GM23248 (cell line): ENCODE results near the gene FARP2. TPM values are rescaled to one million over a fixed set of nuclear protein-coding genes. Genes with fewer than 3 reads are reported as not detected.

Experiments used
- DNase-seq: peaks from one replicate; pipeline ENCODE4 v3.0.0-alpha.2; 2015
- H2AFZ ChIP-seq: fragments of 200-600 bp; sonication (generic); 2 replicates; pipeline ENCODE4 v1.6.1; 2016; ENCODE audit warnings: antibody characterized with exemption
- H3F3A ChIP-seq: fragments of 200-600 bp; sonication (generic); 2 replicates; pipeline ENCODE4 v1.6.1; 2016; ENCODE audit warnings: mild to moderate bottlenecking, antibody characterized with exemption, mixed run types; ENCODE audit not compliant: insufficient read depth
- H3K27ac ChIP-seq: fragments of 200-600 bp; sonication (generic); 2 replicates; pipeline ENCODE4 v1.5.1; 2016; ENCODE audit warnings: mild to moderate bottlenecking
- H3K27me3 ChIP-seq: fragments of 200-600 bp; sonication (generic); replicated peaks from 2 replicates; pipeline ENCODE4 v1.6.1; 2016; ENCODE audit warnings: mild to moderate bottlenecking; ENCODE audit not compliant: insufficient read depth
- H3K36me3 ChIP-seq: fragments of 200-600 bp; sonication (generic); 2 replicates; pipeline ENCODE4 v1.6.1; 2016; ENCODE audit warnings: low read depth, mild to moderate bottlenecking
- H3K4me1 ChIP-seq: fragments of 200-600 bp; sonication (generic); 2 replicates; pipeline ENCODE4 v1.6.1; 2016; ENCODE audit warnings: mild to moderate bottlenecking; ENCODE audit not compliant: insufficient read depth
- H3K4me2 ChIP-seq: fragments of 200-600 bp; sonication (generic); one replicate; pipeline ENCODE4 v1.6.1; 2016; ENCODE audit warnings: mild to moderate bottlenecking; ENCODE audit not compliant: unreplicated experiment
- H3K4me3 ChIP-seq: fragments of 200-600 bp; sonication (generic); 2 replicates; pipeline ENCODE4 v1.5.1; 2016; ENCODE audit warnings: mild to moderate bottlenecking
- H3K79me2 ChIP-seq: fragments of 200-600 bp; sonication (generic); 2 replicates; pipeline ENCODE4 v1.6.1; 2016; ENCODE audit warnings: mild to moderate bottlenecking; ENCODE audit not compliant: insufficient read depth
- H3K9ac ChIP-seq: fragments of 200-600 bp; sonication (generic); 2 replicates; pipeline ENCODE4 v1.6.1; 2016; ENCODE audit warnings: mild to moderate bottlenecking
- H3K9me2 ChIP-seq: fragments of 200-600 bp; sonication (generic); 2 replicates; pipeline ENCODE4 v1.6.1; 2016; ENCODE audit warnings: mixed run types, mild to moderate bottlenecking, moderate library complexity; ENCODE audit not compliant: insufficient read depth
- H3K9me3 ChIP-seq: fragments of 200-600 bp; sonication (generic); one replicate; pipeline ENCODE4 v1.6.1; 2017; ENCODE audit warnings: low read depth
- H4K20me1 ChIP-seq: fragments of 200-600 bp; sonication (generic); 2 replicates; pipeline ENCODE4 v1.6.0; 2016; ENCODE audit not compliant: insufficient read depth
- EZH2 ChIP-seq: fragments of 200-600 bp; sonication (generic); IDR thresholded peaks from 2 replicates; pipeline ENCODE4 v1.6.1; 2018; ENCODE audit warnings: antibody characterized with exemption, mild to moderate bottlenecking; ENCODE audit not compliant: insufficient read depth, poor library complexity, severe bottlenecking
- EZH2phosphoT487 ChIP-seq: fragments of 200-600 bp; sonication (generic); IDR thresholded peaks from 2 replicates; pipeline ENCODE4 v1.6.1; 2018; ENCODE audit warnings: antibody characterized with exemption, moderate library complexity, mild to moderate bottlenecking, low read depth; ENCODE audit not compliant: insufficient read depth
- WGBS, 2 experiments: methylation state at CpG; one replicate each; pipeline ENCODE4 v1.1.6; 2015 to 2017; ENCODE audit warnings: low lambda C conversion rate in 2 of 2, low coverage in 1 of 2; ENCODE audit errors: missing lambda C conversion rate in 2 of 2; 5-methylcytosine and 5-hydroxymethylcytosine counted together
- in situ Hi-C: fragments of 300-500 bp; cut with MboI; formaldehyde crosslinking; loops from 2 replicates; pipeline ENCODE4 v1.15.0; 2020
- polyA plus RNA-seq: library from polyadenylated mRNA; unstranded; fragments of >200 nt; fragmentation: Nextera tagmentation; extraction: Ambion mirVana; gene quantifications from 2 replicates; pipeline ENCODE4 v1.2.1, GENCODE V29; 2016
- total RNA-seq: library from RNA; depleted of rRNA; stranded (reverse); fragments of >200 nt; shearing (Covaris generic); gene quantifications from 2 replicates; pipeline ENCODE4 v1.2.3, GENCODE V29; 2014

The FARP2 gene
- total and polyA plus RNA-seq, 2 experiments from 2014 or later: 30.9 to 39.0 TPM

DNA sequence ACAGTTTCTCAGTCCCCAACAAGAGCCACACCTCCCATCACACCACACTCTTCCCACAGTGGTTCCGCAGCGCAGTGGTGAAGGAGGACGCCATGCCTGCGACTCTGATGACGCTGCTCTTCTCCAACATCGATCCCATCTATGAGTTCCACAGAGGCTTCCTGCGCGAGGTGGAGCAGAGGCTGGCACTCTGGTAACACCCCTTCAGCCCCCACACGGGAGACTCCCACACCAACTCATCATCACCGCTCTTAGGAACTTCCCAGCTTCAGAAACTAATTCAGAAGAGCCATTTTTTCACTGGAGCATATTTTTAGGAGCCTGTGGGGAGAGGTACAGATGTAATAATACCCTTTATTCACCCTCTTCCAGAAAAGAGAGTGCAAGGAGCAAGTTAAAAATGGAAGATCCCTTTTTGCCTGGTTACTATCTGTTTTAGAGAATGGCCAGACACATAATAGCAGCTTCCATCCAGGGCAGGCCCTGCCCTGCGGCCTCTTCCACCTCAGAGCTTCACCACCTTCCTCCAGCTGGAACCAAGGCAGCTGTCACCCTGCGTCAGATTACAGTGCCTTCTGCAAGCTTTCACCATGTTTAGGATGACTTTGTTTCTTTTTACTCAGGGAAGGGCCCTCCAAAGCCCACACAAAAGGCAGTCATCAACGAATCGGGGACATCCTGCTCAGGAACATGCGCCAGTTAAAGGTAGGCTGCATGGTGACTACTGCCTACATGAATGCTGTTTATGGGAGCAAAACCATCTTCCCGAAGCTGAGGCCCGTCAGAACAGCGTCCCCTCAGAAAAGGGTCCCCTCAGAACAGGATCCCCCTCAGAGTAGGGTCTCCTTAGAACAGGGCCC lies 107.4 kb downstream of the FARP2 start:
- H3K27ac ChIP-seq: no peak overlapping the region
- H3K4me1 ChIP-seq: no peaks in the 10 kb centered on the region
- H3K9me2 ChIP-seq: no peaks in the 10 kb centered on the region
- no peaks in the 10 kb centered on the region for H3K9me3 ChIP-seq
- 82 to 84% methylated on average over 18 of the region's 18 CpGs for WGBS, 2 experiments
- no peaks in the 10 kb centered on the region for H3F3A ChIP-seq
- no peak overlapping the region for H2AFZ ChIP-seq
- DNase-seq: no peak
- H3K9ac ChIP-seq: no peak overlapping the region
- H3K36me3 ChIP-seq: no peaks in the 10 kb centered on the region
- H4K20me1 ChIP-seq: no peaks in the 10 kb centered on the region
- TF ChIP-seq EZH2 (no peak), EZH2phosphoT487 (no peak)
- no peak overlapping the region for H3K4me3 ChIP-seq
- H3K4me2 ChIP-seq: no peak overlapping the region
- in situ Hi-C loops: no loop called here
- no peaks in the 10 kb centered on the region for H3K27me3 ChIP-seq
- no peaks in the 10 kb centered on the region for H3K79me2 ChIP-seq

DNA sequence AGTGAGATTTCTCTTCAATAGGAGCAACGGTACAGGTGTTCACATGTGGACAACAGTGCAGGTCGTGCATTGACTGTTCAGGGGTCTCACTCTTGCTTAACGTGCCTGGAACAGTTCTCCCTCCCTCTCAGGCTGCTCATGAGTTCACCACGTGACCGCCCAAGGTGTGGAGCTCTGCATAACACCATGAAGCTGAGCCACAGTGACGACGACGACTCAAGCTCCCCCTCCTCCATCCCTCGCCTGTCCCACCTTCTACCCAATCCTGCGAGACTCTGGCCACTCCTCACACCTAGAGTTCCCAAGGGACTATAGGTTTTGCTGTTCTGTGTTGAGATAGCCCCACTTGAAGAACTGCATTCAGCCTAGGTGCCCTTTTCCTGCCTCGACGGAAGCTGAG lies 109.5 kb downstream of the FARP2 start:
- TF ChIP-seq EZH2phosphoT487: no peak
- TF ChIP-seq EZH2: no peak
- no peaks in the 10 kb centered on the region for H3F3A ChIP-seq
- H3K9ac ChIP-seq: no peak overlapping the region
- no peaks in the 10 kb centered on the region for H3K36me3 ChIP-seq
- H3K9me3 ChIP-seq: no peaks in the 10 kb centered on the region
- WGBS, 2 experiments: 53 to 59% methylated on average over 12 of the region's 12 CpGs
- in situ Hi-C loops: no loop called here
- no peaks in the 10 kb centered on the region for H3K4me1 ChIP-seq
- no peak overlapping the region for H3K4me3 ChIP-seq
- no peak overlapping the region for H3K4me2 ChIP-seq
- no peak overlapping the region for H3K27ac ChIP-seq
- no peaks in the 10 kb centered on the region for H4K20me1 ChIP-seq
- H3K9me2 ChIP-seq: no peaks in the 10 kb centered on the region
- H3K79me2 ChIP-seq: no peaks in the 10 kb centered on the region
- DNase-seq: no peak
- no peaks in the 10 kb centered on the region for H3K27me3 ChIP-seq
- H2AFZ ChIP-seq: no peak overlapping the region

DNA sequence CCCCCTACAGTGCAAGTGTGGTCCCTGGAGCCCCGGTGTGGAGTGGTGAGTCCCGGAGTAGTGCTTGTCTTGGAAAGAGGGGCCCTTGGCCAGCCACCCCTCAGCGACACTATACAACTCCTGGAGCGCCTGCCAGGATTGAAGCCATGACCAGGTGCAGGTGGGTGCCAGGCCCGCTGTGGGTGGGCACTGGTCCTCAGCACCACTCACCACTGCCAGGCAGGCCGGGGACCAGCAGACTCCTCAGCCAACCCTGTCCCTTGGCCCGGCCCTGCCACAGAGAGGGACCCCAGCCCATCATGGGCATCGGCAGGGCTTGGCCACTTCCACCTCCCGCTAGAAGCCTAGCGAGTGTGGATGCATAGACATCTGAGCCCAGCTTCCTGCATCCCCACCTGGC lies 110.1 kb downstream of the FARP2 start:
- in situ Hi-C loops: no loop called here
- H3K4me2 ChIP-seq: no peak overlapping the region
- WGBS, 2 experiments: 80 to 82% methylated on average over 6 to 10 of the region's 10 CpGs

DNA sequence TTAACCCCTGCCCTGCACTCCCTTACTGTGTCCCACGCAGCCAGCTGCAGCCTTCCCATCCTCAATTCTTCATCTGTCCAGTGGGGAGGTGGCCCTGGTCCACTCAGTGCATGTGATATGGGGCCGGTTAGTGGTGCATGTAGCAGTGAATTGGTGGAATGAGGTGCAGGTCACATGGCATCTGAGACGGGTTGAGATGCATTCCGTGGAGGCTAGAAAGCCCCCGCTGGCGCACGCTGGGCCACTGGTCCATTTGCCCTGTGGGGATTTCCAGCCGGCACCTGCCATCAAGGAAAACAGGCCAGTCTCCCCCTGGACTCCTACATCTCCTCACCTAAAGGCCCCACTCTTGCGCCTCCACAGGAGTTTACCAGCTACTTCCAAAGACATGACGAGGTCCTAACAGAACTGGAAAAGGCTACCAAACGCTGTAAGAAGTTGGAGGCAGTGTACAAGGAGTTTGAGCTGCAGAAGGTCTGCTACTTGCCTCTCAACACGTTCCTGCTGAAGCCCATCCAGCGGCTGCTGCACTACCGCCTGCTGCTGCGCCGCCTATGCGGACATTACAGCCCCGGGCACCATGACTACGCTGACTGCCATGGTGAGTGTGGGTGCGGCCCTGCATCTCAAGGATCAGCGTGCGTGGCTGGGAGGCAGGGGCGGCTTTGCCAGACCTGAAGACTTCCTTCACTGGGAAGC lies 111.8 kb downstream of the FARP2 start:
- no peaks in the 10 kb centered on the region for H3K79me2 ChIP-seq
- no peak overlapping the region for H3K27ac ChIP-seq
- DNase-seq: no peak
- no peak overlapping the region for H2AFZ ChIP-seq
- no peak overlapping the region for H3K9ac ChIP-seq
- H3K9me3 ChIP-seq: no peaks in the 10 kb centered on the region
- H3K36me3 ChIP-seq: no peaks in the 10 kb centered on the region
- no peaks in the 10 kb centered on the region for H3K9me2 ChIP-seq
- H3K4me3 ChIP-seq: no peak overlapping the region
- no peaks in the 10 kb centered on the region for H3K4me1 ChIP-seq
- H3K27me3 ChIP-seq: no peaks in the 10 kb centered on the region
- TF ChIP-seq EZH2 (no peak), EZH2phosphoT487 (no peak)
- 80 to 83% methylated on average over 23 of the region's 23 CpGs for WGBS, 2 experiments
- H3F3A ChIP-seq: no peaks in the 10 kb centered on the region
- no peak overlapping the region for H3K4me2 ChIP-seq
- in situ Hi-C loops: no loop called here
- H4K20me1 ChIP-seq: no peaks in the 10 kb centered on the region

More for the DNA sequence above, 110.1 kb downstream of the FARP2 start:
- Histone ChIP-seq H3K36me3 (no peaks in the 10 kb centered on the region), H3K27ac (no peak overlapping the region), H3K79me2 (no peaks in the 10 kb centered on the region), H4K20me1 (no peaks in the 10 kb centered on the region), H3F3A (no peaks in the 10 kb centered on the region), H3K4me1 (no peaks in the 10 kb centered on the region), H3K9ac (no peak overlapping the region), H3K27me3 (no peaks in the 10 kb centered on the region), H3K4me3 (no peak overlapping the region), H2AFZ (no peak overlapping the region), H3K9me3 (no peaks in the 10 kb centered on the region), H3K9me2 (no peaks in the 10 kb centered on the region)
- no peak for DNase-seq
- TF ChIP-seq EZH2 (no peak), EZH2phosphoT487 (no peak)
